ENCODE data around the gene TFE3. TPM values are rescaled to one million over a fixed set of nuclear protein-coding genes. Genes with fewer than 3 reads are reported as not detected.
A peak's percentile ranks its signal among the peaks of the same experiment; 100 is the strongest.

The TFE3 gene
- total and polyA plus RNA-seq, 2 experiments from 2014 or later = 21.4 to 83.8 TPM

GRCh38 chrX:49075347-49075746 lies 32.2 kb upstream of the TFE3 start (continued):
- TF ChIP-seq ZNF462 (CRISPR knock-in tag; IDR thresholded peaks at IDR 0.05) = no peak

- ATAC-seq = peak; percentile 80
- Histone ChIP-seq H4K20me1 (replicated peaks; ENCODE audit: insufficient read depth) (no peaks in the 10 kb centered on the region), H3K4me3 (peak within 1 kb of the TSS; percentile 83), H2AFZ (no peak within 1 kb of the TSS), H3K4me2 (peak within 1 kb of the TSS; percentile 84), H3K27ac (ENCODE audit: low read depth) (no peak within 1 kb of the TSS), H3K27me3 (ENCODE audit: insufficient read depth) (no peaks in the 10 kb centered on the region), H3K4me1 (ENCODE audit: insufficient read depth) (no peaks in the 10 kb centered on the region), H3K79me2 (replicated peaks; ENCODE audit: insufficient read depth) (peaks cover 4% of the 10 kb centered on the region; the same call in 1 of the 2 replicates), H3F3A (replicated peaks; ENCODE audit: low read depth) (no peaks in the 10 kb centered on the region), H3K36me3 (ENCODE audit: insufficient read depth) (no peaks in the 10 kb centered on the region), H3K9me2 (ENCODE audit: insufficient read depth) (no peaks in the 10 kb centered on the region)
- Mint-ChIP-seq H3K36me3 (ENCODE audit: low read depth) (no peaks in the 10 kb centered on the region), H3K27ac (peak within 1 kb of the TSS; percentile 56; the same call in 1 of the 2 replicates), H3K4me3 (peak within 1 kb of the TSS; percentile 85), H3K4me1 (peaks cover 14% of the 10 kb centered on the region), H3K27me3 (ENCODE audit: insufficient read depth, low read depth, poor library complexity) (peaks cover 12% of the 10 kb centered on the region), H3K9me3 (no peaks in the 10 kb centered on the region; the same call in 1 of the 3 replicates)
- TF ChIP-seq ETS1 (IDR thresholded peaks at IDR 0.05) (peak; percentile 96), CTCF (conservative IDR thresholded peaks at IDR 0.05; ENCODE audit: low read depth in 2 of 2) (no peak), POLR2AphosphoS5 (IDR thresholded peaks at IDR 0.05; ENCODE audit: low read depth) (peak; percentile 69)
- DNase-seq (ENCODE audit: low spot score) = peak; percentile 92
These were observed 30.7 kb upstream of the TFE3 start, which contains the start of gene PRAF2 for GRCh38 chrX:49073601-49074575. TSS of gene PRAF2 (minus strand) at chrX:49074002. CDS start at chrX:49073987, 15 bp downstream.

Measured in GM23338 (cell line).